H1 (cell line): ENCODE measurements around the gene FSD1L. TPM values are rescaled to one million over a fixed set of nuclear protein-coding genes. Genes with fewer than 3 reads are reported as not detected.

ENCODE experiments used
- CTCF ChIA-PET: fragments of 300-600 bp; sonication (Branson Sonifier 250); formaldehyde crosslinking; loops from one replicate; lab custom pipeline; 2021; ENCODE audit not compliant: partially characterized antibody; lab: Charles Lee
- POLR2A ChIA-PET: fragments of 300-600 bp; sonication (Branson Sonifier 250); formaldehyde crosslinking; loops from one replicate; lab custom pipeline; 2021; ENCODE audit warnings: inconsistent platforms; ENCODE audit not compliant: partially characterized antibody; lab: Charles Lee
- DNase-seq, 2 experiments: peaks; one replicate each; pipeline versions ENCODE4 v3.0.0 to v3.0.0-alpha.2; 2010 to 2022; ENCODE audit warnings: low spot score in 2 of 2, low read depth in 1 of 2, mixed read lengths in 1 of 2
- FAIRE-seq: peaks from 2 replicates; lab custom pipeline; 2011; peaks lifted over from hg19 to GRCh38; lab: Jason Lieb, UNC
- H2AFZ ChIP-seq: 2 replicates; pipeline ENCODE4 v1.8.1; 2012; ENCODE audit warnings: low read length, inconsistent platforms
- H2AK5ac ChIP-seq: 2 replicates; pipeline ENCODE4 v1.6.1; 2013; ENCODE audit warnings: low read depth, low read length
- H2BK120ac ChIP-seq: replicated peaks from 2 replicates; pipeline ENCODE3; 2013; ENCODE audit warnings: low read depth, low read length, inconsistent platforms
- H2BK12ac ChIP-seq: 2 replicates; pipeline ENCODE4 v1.6.1; 2013; ENCODE audit warnings: low read depth, low read length
- H2BK15ac ChIP-seq: 2 replicates; pipeline ENCODE4 v1.6.1; 2013; ENCODE audit warnings: low read length
- H2BK20ac ChIP-seq: 2 replicates; pipeline ENCODE4 v1.6.1; 2013; ENCODE audit warnings: low read length
- H2BK5ac ChIP-seq: 2 replicates; pipeline ENCODE4 v1.6.1; 2013; ENCODE audit warnings: low read depth, low read length
- H3K14ac ChIP-seq: 2 replicates; pipeline ENCODE4 v1.6.1; 2013; ENCODE audit warnings: inconsistent platforms; ENCODE audit not compliant: insufficient read length
- H3K18ac ChIP-seq: 2 replicates; pipeline ENCODE4 v1.6.1; 2013; ENCODE audit warnings: low read length; ENCODE audit errors: extremely low read depth
- H3K23ac ChIP-seq: 2 replicates; pipeline ENCODE4 v1.6.1; 2013; ENCODE audit warnings: inconsistent platforms; ENCODE audit not compliant: insufficient read length
- H3K23me2 ChIP-seq: 2 replicates; pipeline ENCODE4 v1.6.1; 2013; ENCODE audit warnings: low read depth, low read length
- H3K27ac ChIP-seq: 2 replicates; pipeline ENCODE4 v1.6.1; 2011; ENCODE audit warnings: low read depth, low read length, inconsistent platforms
- H3K27me3 ChIP-seq, 4 experiments: replicated peaks in 1 of 4; 1 replicate in 1 of 4; 2 replicates in 3 of 4; pipeline versions ENCODE4 v1.6.1 to v1.8.1; 2011 to 2013; ENCODE audit warnings: low read length in 3 of 4, mild to moderate bottlenecking in 3 of 4, inconsistent platforms in 2 of 4, mixed read lengths in 2 of 4, moderate library complexity in 1 of 4; ENCODE audit not compliant: control insufficient read depth in 3 of 4, insufficient read depth in 3 of 4; ENCODE audit errors: extremely low read depth in 1 of 4
- H3K36me3 ChIP-seq, 4 experiments: 2 replicates each; pipeline versions ENCODE4 v1.6.1 to v1.8.1; 2011 to 2013; ENCODE audit warnings: mild to moderate bottlenecking in 4 of 4, low read length in 3 of 4, moderate library complexity in 2 of 4, control low read depth in 1 of 4, inconsistent platforms in 1 of 4; ENCODE audit not compliant: insufficient read depth in 4 of 4, control insufficient read depth in 2 of 4
- H3K4ac ChIP-seq: replicated peaks from 2 replicates; pipeline ENCODE3; 2013; ENCODE audit warnings: low read length, low read depth, mixed read lengths, inconsistent platforms; ENCODE audit not compliant: insufficient read length
- H3K4me1 ChIP-seq, 4 experiments: replicated peaks in 1 of 4; 1 replicate in 1 of 4; 2 replicates in 3 of 4; pipeline versions ENCODE4 v1.6.1 to v1.8.1; 2011 to 2013; ENCODE audit warnings: low read length in 3 of 4, inconsistent platforms in 2 of 4, mixed read lengths in 1 of 4; ENCODE audit not compliant: insufficient read depth in 4 of 4, control insufficient read depth in 3 of 4
- H3K4me2 ChIP-seq, 2 experiments: 2 replicates each; pipeline versions ENCODE4 v1.6.1 to v1.8.1; 2011 to 2013; ENCODE audit warnings: low read depth in 2 of 2, low read length in 2 of 2, control low read depth in 1 of 2, inconsistent platforms in 1 of 2, mild to moderate bottlenecking in 1 of 2; ENCODE audit not compliant: insufficient read depth in 1 of 2
- H3K4me3 ChIP-seq, 4 experiments: fragments of 200-600, 300-600 bp in 1 of 4; sonication (generic), shearing (Covaris generic), sonication (Bioruptor Twin) in 1 of 4; 2 replicates each; pipeline versions ENCODE4 v1.5.1 to v1.8.1; 2011 to 2016; ENCODE audit warnings: low read length in 4 of 4, low read depth in 3 of 4, control low read depth in 2 of 4, inconsistent platforms in 2 of 4, mild to moderate bottlenecking in 2 of 4, mixed read lengths in 1 of 4, moderate library complexity in 1 of 4; ENCODE audit not compliant: insufficient read depth in 2 of 4; ENCODE audit errors: extremely low read depth in 1 of 4
- H3K56ac ChIP-seq: replicated peaks from 2 replicates; pipeline ENCODE3; 2013; ENCODE audit warnings: low read depth, mild to moderate bottlenecking, mixed read lengths, low read length, inconsistent platforms; ENCODE audit not compliant: insufficient read length
- H3K79me1 ChIP-seq: 2 replicates; pipeline ENCODE4 v1.6.1; 2013; ENCODE audit warnings: low read depth, low read length, control low read depth
- H3K79me2 ChIP-seq, 2 experiments: 2 replicates each; pipeline versions ENCODE4 v1.6.1 to v1.8.1; 2012 to 2013; ENCODE audit warnings: low read length in 2 of 2, mild to moderate bottlenecking in 2 of 2, inconsistent platforms in 1 of 2; ENCODE audit not compliant: insufficient read depth in 2 of 2, control insufficient read depth in 1 of 2
- H3K9ac ChIP-seq, 4 experiments: replicated peaks in 1 of 4; 1 replicate in 1 of 4; 2 replicates in 3 of 4; pipeline versions ENCODE4 v1.6.1 to v1.8.1; 2011 to 2013; ENCODE audit warnings: low read depth in 3 of 4, low read length in 3 of 4, control low read depth in 2 of 4, mild to moderate bottlenecking in 2 of 4, moderate library complexity in 2 of 4, inconsistent platforms in 1 of 4; ENCODE audit errors: extremely low read depth in 1 of 4
- H3K9me3 ChIP-seq, 2 experiments: 2 replicates each; pipeline versions ENCODE4 v1.6.1 to v1.8.1; 2012 to 2013; ENCODE audit warnings: mild to moderate bottlenecking in 2 of 2, moderate library complexity in 2 of 2, control low read depth in 1 of 2, inconsistent platforms in 1 of 2, low read depth in 1 of 2, low read length in 1 of 2, mixed read lengths in 1 of 2; ENCODE audit not compliant: insufficient read depth in 2 of 2
- H4K20me1 ChIP-seq, 2 experiments: replicated peaks in 1 of 2; 2 replicates each; pipeline versions ENCODE3 to v1.8.1; 2011 to 2013; ENCODE audit warnings: inconsistent platforms in 2 of 2, low read length in 2 of 2, mild to moderate bottlenecking in 1 of 2; ENCODE audit not compliant: insufficient read depth in 2 of 2, control insufficient read depth in 1 of 2
- H4K5ac ChIP-seq: 2 replicates; pipeline ENCODE4 v1.6.1; 2013; ENCODE audit warnings: low read length, low read depth, mixed read lengths, inconsistent platforms; ENCODE audit not compliant: insufficient read length
- H4K8ac ChIP-seq: 2 replicates; pipeline ENCODE4 v1.8.0; 2013; ENCODE audit warnings: mild to moderate bottlenecking, moderate library complexity, low read length, inconsistent platforms; ENCODE audit not compliant: insufficient read depth; ENCODE audit errors: extremely low read depth
- H4K91ac ChIP-seq: replicated peaks from 2 replicates; pipeline ENCODE3; 2013; ENCODE audit warnings: low read length, mixed read lengths, inconsistent platforms; ENCODE audit not compliant: insufficient read length
- BACH1 ChIP-seq: IDR thresholded peaks from 2 replicates; pipeline ENCODE4 v1.6.1; 2012; ENCODE audit warnings: low read length, improper control_type of control experiment
- EP300 ChIP-seq, 2 experiments: IDR thresholded peaks; 1 replicate in 1 of 2; 2 replicates in 1 of 2; pipeline ENCODE4 v1.6.1; 2011 to 2012; ENCODE audit warnings: low read depth in 2 of 2, low read length in 2 of 2, mild to moderate bottlenecking in 2 of 2, borderline replicate concordance in 1 of 2, inconsistent platforms in 1 of 2, moderate library complexity in 1 of 2
- KDM1A ChIP-seq: fragments of 200-600, 300-600 bp; sonication (generic); IDR thresholded peaks from 2 replicates; pipeline ENCODE4 v1.7.1; 2016; ENCODE audit warnings: mild to moderate bottlenecking, low read length, borderline replicate concordance
- NRF1 ChIP-seq: IDR thresholded peaks from 2 replicates; pipeline ENCODE4 v1.6.1; 2011; ENCODE audit warnings: mild to moderate bottlenecking, low read depth, low read length, improper control_type of control experiment
- SP1 ChIP-seq: IDR thresholded peaks from 2 replicates; pipeline ENCODE4 v1.6.1; 2011; ENCODE audit warnings: low read depth, low read length
- TAF7 ChIP-seq: optimal IDR thresholded peaks from 2 replicates; pipeline ENCODE3; 2011; ENCODE audit warnings: low read depth, mild to moderate bottlenecking, inconsistent platforms, low read length, moderate library complexity, borderline replicate concordance
- TBP ChIP-seq: IDR thresholded peaks from 2 replicates; pipeline ENCODE4 v1.6.1; 2011; ENCODE audit warnings: low read depth, low read length, improper control_type of control experiment
- WGBS, 2 experiments: shearing (Covaris generic) in 1 of 2; methylation state at CpG; one replicate each; pipeline versions ENCODE4 v1.1.6 to v1.1.7; 2013 to 2015; ENCODE audit warnings: low lambda C conversion rate in 2 of 2, mixed read lengths in 2 of 2, inconsistent platforms in 1 of 2, low coverage in 1 of 2, missing lambda C conversion rate in 1 of 2; ENCODE audit not compliant: insufficient replicate concordance in 2 of 2, insufficient coverage in 1 of 2, insufficient read length in 1 of 2; ENCODE audit errors: extremely low coverage in 1 of 2, missing lambda C conversion rate in 1 of 2; 5-methylcytosine and 5-hydroxymethylcytosine counted together
- polyA plus RNA-seq, 7 experiments: library from polyadenylated mRNA; depleted of rRNA in 3 of 7; stranded (reverse) in 5 of 7; unstranded in 2 of 7; fragments of >200 nt in 5 of 7; fragments of 200-250 nt in 2 of 7; gene quantifications; 1 replicate in 5 of 7; 2 replicates in 1 of 7; 4 replicates in 1 of 7; pipeline versions ENCODE4 v1.2.1 to v1.2.3, GENCODE V29; 2011 to 2013; ENCODE audit warnings: missing spikeins in 2 of 7, mixed read lengths in 2 of 7
- total RNA-seq: library from RNA; stranded (reverse); fragmentation: NEBNext Ultra II Directional; extraction: Animal tissue kit (Norgen Biotek cat#: 25700); gene quantifications from 2 replicates; pipeline ENCODE4 v1.2.1, GENCODE V29; 2021
- TF ChIP-seq, protein P1 (sequence below): IDR thresholded peaks from 2 replicates; pipeline ENCODE4 v1.6.1; 2011; ENCODE audit warnings: low read depth, mild to moderate bottlenecking, low read length; ENCODE audit not compliant: insufficient read depth

FSD1L gene
- total and polyA plus RNA-seq, 2 of the 8 experiments (the other 6 are each of a cell fraction or from before 2014, with no cell fraction given), result 0.91 to 4.8 TPM

GRCh38 chr9:105455836-105456475 lies 8.1 kb downstream of the FSD1L start:
- Histone ChIP-seq H2BK20ac (no peak overlapping the region), H2AFZ (no peak overlapping the region), H2BK120ac (no peak overlapping the region), H3K79me1 (peaks cover 12% of the 10 kb centered on the region), H3K23me2 (no peaks in the 10 kb centered on the region), H3K23ac (no peak overlapping the region), H2BK15ac (no peak overlapping the region), H2AK5ac (no peak overlapping the region), H3K27me3 (no peaks in the 10 kb centered on the region), H4K5ac (no peak overlapping the region), H3K18ac (no peak overlapping the region), H3K56ac (no peak overlapping the region), H3K9me3 (no peaks in the 10 kb centered on the region), H2BK5ac (no peak overlapping the region), H3K4me1 (peaks cover 0 to 12% (median 5%) of the 10 kb centered on the region in 4 experiments; a peak in 5 of 7 replicates), H2BK12ac (no peak overlapping the region), H3K4me2 (no peak overlapping the region), H4K20me1 (peaks cover 0 to 10% of the 10 kb centered on the region in 2 experiments), H3K36me3 (no peaks in the 10 kb centered on the region; a peak in 1 of 8 replicates), H4K91ac (no peak overlapping the region), H3K9ac (no peak overlapping the region), H3K27ac (no peak overlapping the region), H3K14ac (no peak overlapping the region), H3K4ac (no peak overlapping the region), H3K79me2 (peaks cover 0 to 92% of the 10 kb centered on the region in 2 experiments), H4K8ac (no peak overlapping the region), H3K4me3 (no peak overlapping the region)
- DNase-seq (no peak), FAIRE-seq (no peak)
- 93% methylated on average over 2 of the region's 2 CpGs; no CpG with 5 or more reads in 1 of the 2 experiments for WGBS, 2 experiments
- TF ChIP-seq TAF7, result no peak
- no peak for TF ChIP-seq BACH1
- no peak for TF ChIP-seq TBP
- no peak for TF ChIP-seq NRF1
- no peak for TF ChIP-seq EP300 (IDR thresholded peaks at IDR 0.05; ENCODE audit: borderline replicate concordance in 1 of 2, low read depth in 2 of 2, low read length in 2 of 2)
- TF ChIP-seq, protein P1, sequence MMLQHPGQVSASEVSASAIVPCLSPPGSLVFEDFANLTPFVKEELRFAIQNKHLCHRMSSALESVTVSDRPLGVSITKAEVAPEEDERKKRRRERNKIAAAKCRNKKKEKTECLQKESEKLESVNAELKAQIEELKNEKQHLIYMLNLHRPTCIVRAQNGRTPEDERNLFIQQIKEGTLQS, result no peak
- TF ChIP-seq KDM1A, result no peak
- no peak for TF ChIP-seq SP1
- CTCF ChIA-PET, result interaction anchor here (0.9 to 1.2 kb wide), 2 partner anchors 19 to 592 kb away, joined by 3 to 5 read pairs; no protein-coding TSS in a partner anchor
- POLR2A ChIA-PET, result no interaction called here
